ENCODE results near the gene BEND6. TPM values are rescaled to one million over a fixed set of nuclear protein-coding genes. Genes with fewer than 3 reads are reported as not detected.

The BEND6 gene
- polyA plus RNA-seq, 1 donor from 2014 or later, result 8.6 TPM

GRCh38 chr6:56906752-56907151 lies 48.2 kb upstream of the BEND6 start:
- no peaks in the 10 kb centered on the region for H3K36me3 ChIP-seq (ENCODE audit: insufficient read depth, low read length)
- H3K27me3 ChIP-seq (ENCODE audit: insufficient read depth, low read depth, low read length), result no peaks in the 10 kb centered on the region
- H3K4me2 ChIP-seq (ENCODE audit: low read length), result no peak overlapping the region
- H3K79me2 ChIP-seq (replicated peaks; ENCODE audit: insufficient read depth, low read length), result no peaks in the 10 kb centered on the region
- H3K9ac ChIP-seq (ENCODE audit: low read length), result no peak overlapping the region
- H4K20me1 ChIP-seq (ENCODE audit: insufficient read depth), result no peaks in the 10 kb centered on the region
- no peaks in the 10 kb centered on the region for H3F3A ChIP-seq (ENCODE audit: insufficient read depth, low read length, poor library complexity, severe bottlenecking)
- no peaks in the 10 kb centered on the region for H3K9me2 ChIP-seq (ENCODE audit: insufficient read depth, low read length)
- no peak overlapping the region for H2AFZ ChIP-seq (ENCODE audit: low read depth, low read length)
- no peaks in the 10 kb centered on the region for H3K9me3 ChIP-seq (ENCODE audit: low read length)
- TF ChIP-seq, protein P1, sequence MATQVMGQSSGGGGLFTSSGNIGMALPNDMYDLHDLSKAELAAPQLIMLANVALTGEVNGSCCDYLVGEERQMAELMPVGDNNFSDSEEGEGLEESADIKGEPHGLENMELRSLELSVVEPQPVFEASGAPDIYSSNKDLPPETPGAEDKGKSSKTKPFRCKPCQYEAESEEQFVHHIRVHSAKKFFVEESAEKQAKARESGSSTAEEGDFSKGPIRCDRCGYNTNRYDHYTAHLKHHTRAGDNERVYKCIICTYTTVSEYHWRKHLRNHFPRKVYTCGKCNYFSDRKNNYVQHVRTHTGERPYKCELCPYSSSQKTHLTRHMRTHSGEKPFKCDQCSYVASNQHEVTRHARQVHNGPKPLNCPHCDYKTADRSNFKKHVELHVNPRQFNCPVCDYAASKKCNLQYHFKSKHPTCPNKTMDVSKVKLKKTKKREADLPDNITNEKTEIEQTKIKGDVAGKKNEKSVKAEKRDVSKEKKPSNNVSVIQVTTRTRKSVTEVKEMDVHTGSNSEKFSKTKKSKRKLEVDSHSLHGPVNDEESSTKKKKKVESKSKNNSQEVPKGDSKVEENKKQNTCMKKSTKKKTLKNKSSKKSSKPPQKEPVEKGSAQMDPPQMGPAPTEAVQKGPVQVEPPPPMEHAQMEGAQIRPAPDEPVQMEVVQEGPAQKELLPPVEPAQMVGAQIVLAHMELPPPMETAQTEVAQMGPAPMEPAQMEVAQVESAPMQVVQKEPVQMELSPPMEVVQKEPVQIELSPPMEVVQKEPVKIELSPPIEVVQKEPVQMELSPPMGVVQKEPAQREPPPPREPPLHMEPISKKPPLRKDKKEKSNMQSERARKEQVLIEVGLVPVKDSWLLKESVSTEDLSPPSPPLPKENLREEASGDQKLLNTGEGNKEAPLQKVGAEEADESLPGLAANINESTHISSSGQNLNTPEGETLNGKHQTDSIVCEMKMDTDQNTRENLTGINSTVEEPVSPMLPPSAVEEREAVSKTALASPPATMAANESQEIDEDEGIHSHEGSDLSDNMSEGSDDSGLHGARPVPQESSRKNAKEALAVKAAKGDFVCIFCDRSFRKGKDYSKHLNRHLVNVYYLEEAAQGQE (IDR thresholded peaks at IDR 0.05; ENCODE audit: borderline replicate concordance), result no peak
- TF ChIP-seq, protein P2, sequence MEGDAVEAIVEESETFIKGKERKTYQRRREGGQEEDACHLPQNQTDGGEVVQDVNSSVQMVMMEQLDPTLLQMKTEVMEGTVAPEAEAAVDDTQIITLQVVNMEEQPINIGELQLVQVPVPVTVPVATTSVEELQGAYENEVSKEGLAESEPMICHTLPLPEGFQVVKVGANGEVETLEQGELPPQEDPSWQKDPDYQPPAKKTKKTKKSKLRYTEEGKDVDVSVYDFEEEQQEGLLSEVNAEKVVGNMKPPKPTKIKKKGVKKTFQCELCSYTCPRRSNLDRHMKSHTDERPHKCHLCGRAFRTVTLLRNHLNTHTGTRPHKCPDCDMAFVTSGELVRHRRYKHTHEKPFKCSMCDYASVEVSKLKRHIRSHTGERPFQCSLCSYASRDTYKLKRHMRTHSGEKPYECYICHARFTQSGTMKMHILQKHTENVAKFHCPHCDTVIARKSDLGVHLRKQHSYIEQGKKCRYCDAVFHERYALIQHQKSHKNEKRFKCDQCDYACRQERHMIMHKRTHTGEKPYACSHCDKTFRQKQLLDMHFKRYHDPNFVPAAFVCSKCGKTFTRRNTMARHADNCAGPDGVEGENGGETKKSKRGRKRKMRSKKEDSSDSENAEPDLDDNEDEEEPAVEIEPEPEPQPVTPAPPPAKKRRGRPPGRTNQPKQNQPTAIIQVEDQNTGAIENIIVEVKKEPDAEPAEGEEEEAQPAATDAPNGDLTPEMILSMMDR (IDR thresholded peaks at IDR 0.05; ENCODE audit: poor library complexity, severe bottlenecking), result no peak
- TF ChIP-seq TAF1 (IDR thresholded peaks at IDR 0.05; ENCODE audit: low read depth) (no peak), MXI1 (conservative IDR thresholded peaks at IDR 0.05; ENCODE audit: poor library complexity, severe bottlenecking) (no peak), EP300 (conservative IDR thresholded peaks at IDR 0.05; ENCODE audit: poor library complexity, severe bottlenecking) (no peak), EZH2 (IDR thresholded peaks at IDR 0.05; ENCODE audit: borderline replicate concordance, insufficient read depth, low read length, poor library complexity, severe bottlenecking) (no peak), RAD21 (conservative IDR thresholded peaks at IDR 0.05) (no peak), POLR2AphosphoS5 (IDR thresholded peaks at IDR 0.05) (no peak), SMC3 (conservative IDR thresholded peaks at IDR 0.05; ENCODE audit: poor library complexity) (no peak)
- H3K4me3 ChIP-seq (ENCODE audit: low read length), result no peak overlapping the region
- H3K27ac ChIP-seq (ENCODE audit: low read length), result no peak overlapping the region

DNA sequence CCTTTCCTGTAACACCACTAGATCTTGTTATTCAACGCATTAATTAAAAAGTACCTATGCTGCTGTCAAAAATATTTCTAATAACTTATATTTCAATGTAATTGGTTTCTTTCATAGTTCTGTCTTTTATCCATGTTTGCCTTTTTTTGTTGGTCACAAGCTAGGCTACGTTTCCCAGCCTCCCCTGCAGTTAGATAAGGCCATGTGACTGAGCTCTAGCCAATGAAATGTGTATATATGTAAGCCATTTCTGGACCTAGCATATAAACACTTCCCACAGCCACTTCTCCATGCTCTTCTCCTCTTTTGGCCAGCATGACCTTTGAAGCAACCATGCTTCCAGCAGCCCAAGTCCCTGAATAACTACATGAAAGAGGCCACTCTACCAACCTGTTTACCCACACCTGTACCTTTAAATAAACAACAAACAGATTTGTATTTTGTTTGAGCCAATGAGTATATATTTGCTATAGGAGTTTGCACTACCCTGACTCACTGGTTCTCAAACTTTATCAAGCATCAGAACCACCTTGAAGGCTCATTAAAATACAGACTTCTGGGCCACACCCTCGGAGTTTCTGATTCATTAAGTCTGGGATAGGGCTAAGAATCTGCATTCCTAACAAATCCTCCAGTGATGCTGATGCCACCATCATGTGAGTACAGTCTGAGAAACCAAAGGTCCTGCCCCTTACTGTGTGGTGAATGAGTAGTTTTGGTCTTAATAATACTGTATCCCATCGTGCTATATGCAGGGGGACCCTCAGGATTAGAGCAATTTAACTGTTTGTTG lies 45.6 kb upstream of the BEND6 start:
- H3K27me3 ChIP-seq (ENCODE audit: insufficient read depth, low read depth, low read length), result no peaks in the 10 kb centered on the region
- no peaks in the 10 kb centered on the region for H3K79me2 ChIP-seq (replicated peaks; ENCODE audit: insufficient read depth, low read length)
- H2AFZ ChIP-seq (ENCODE audit: low read depth, low read length), result no peak overlapping the region
- no peak overlapping the region for H3K9ac ChIP-seq (ENCODE audit: low read length)
- no peak overlapping the region for H3K4me3 ChIP-seq (ENCODE audit: low read length)
- H3K9me3 ChIP-seq (ENCODE audit: low read length), result no peaks in the 10 kb centered on the region
- TF ChIP-seq TAF1 (IDR thresholded peaks at IDR 0.05; ENCODE audit: low read depth) (no peak), RAD21 (conservative IDR thresholded peaks at IDR 0.05) (no peak), POLR2AphosphoS5 (IDR thresholded peaks at IDR 0.05) (no peak), SMC3 (conservative IDR thresholded peaks at IDR 0.05; ENCODE audit: poor library complexity) (no peak), EZH2 (IDR thresholded peaks at IDR 0.05; ENCODE audit: borderline replicate concordance, insufficient read depth, low read length, poor library complexity, severe bottlenecking) (no peak), EP300 (conservative IDR thresholded peaks at IDR 0.05; ENCODE audit: poor library complexity, severe bottlenecking) (no peak), MXI1 (conservative IDR thresholded peaks at IDR 0.05; ENCODE audit: poor library complexity, severe bottlenecking) (no peak)
- TF ChIP-seq, protein P2 (IDR thresholded peaks at IDR 0.05; ENCODE audit: poor library complexity, severe bottlenecking), result no peak
- TF ChIP-seq, protein P1 (IDR thresholded peaks at IDR 0.05; ENCODE audit: borderline replicate concordance), result no peak
- H3K9me2 ChIP-seq (ENCODE audit: insufficient read depth, low read length), result no peaks in the 10 kb centered on the region
- H3F3A ChIP-seq (ENCODE audit: insufficient read depth, low read length, poor library complexity, severe bottlenecking), result no peaks in the 10 kb centered on the region
- no peaks in the 10 kb centered on the region for H3K36me3 ChIP-seq (ENCODE audit: insufficient read depth, low read length)
- no peak overlapping the region for H3K4me2 ChIP-seq (ENCODE audit: low read length)
- H4K20me1 ChIP-seq (ENCODE audit: insufficient read depth), result no peaks in the 10 kb centered on the region
- no peak overlapping the region for H3K27ac ChIP-seq (ENCODE audit: low read length)

Measured in neural cell (in vitro differentiated cells).